ENCODE measurements around the gene ARHGEF7. TPM values are rescaled to one million over a fixed set of nuclear protein-coding genes. Genes with fewer than 3 reads are reported as not detected.

ARHGEF7 gene
- total RNA-seq, 1 donor from 2014 or later = 227 TPM

GRCh38 chr13:111342721-111343120 lies 227.6 kb downstream of the ARHGEF7 start:
- TF ChIP-seq CTCF (IDR thresholded peaks at IDR 0.05; ENCODE audit: partially characterized antibody, unreplicated experiment) = no peak
- peaks cover 2% of the 10 kb centered on the region for H3K9me3 Mint-ChIP-seq (ENCODE audit: unreplicated experiment)
- H3K27ac Mint-ChIP-seq (ENCODE audit: unreplicated experiment) = no peak overlapping the region
- no peak for DNase-seq
- H3K27me3 Mint-ChIP-seq (ENCODE audit: unreplicated experiment) = peaks cover 1% of the 10 kb centered on the region
- H3K4me3 Mint-ChIP-seq (ENCODE audit: unreplicated experiment) = no peak overlapping the region
- peaks cover 5% of the 10 kb centered on the region for H3K36me3 Mint-ChIP-seq (ENCODE audit: unreplicated experiment)
- peaks cover 2% of the 10 kb centered on the region for H3K4me1 Mint-ChIP-seq (ENCODE audit: low read depth, unreplicated experiment)

- no peak for DNase-seq
- H3K4me1 Mint-ChIP-seq (ENCODE audit: low read depth, unreplicated experiment) = peaks cover 2% of the 10 kb centered on the region
- no peak overlapping the region for H3K4me3 Mint-ChIP-seq (ENCODE audit: unreplicated experiment)
- TF ChIP-seq CTCF (IDR thresholded peaks at IDR 0.05; ENCODE audit: partially characterized antibody, unreplicated experiment) = no peak
- H3K27ac Mint-ChIP-seq (ENCODE audit: unreplicated experiment) = no peak overlapping the region
- H3K9me3 Mint-ChIP-seq (ENCODE audit: unreplicated experiment) = peaks cover 2% of the 10 kb centered on the region
- H3K27me3 Mint-ChIP-seq (ENCODE audit: unreplicated experiment) = peaks cover 1% of the 10 kb centered on the region
- H3K36me3 Mint-ChIP-seq (ENCODE audit: unreplicated experiment) = peaks cover 5% of the 10 kb centered on the region
These were observed 228.2 kb downstream of the ARHGEF7 start for GRCh38 chr13:111343186-111343805.

GRCh38 chr13:111344471-111345191 lies 229.5 kb downstream of the ARHGEF7 start:
- H3K27ac Mint-ChIP-seq (ENCODE audit: unreplicated experiment) = peak overlapping the region; percentile 43
- peaks cover 2% of the 10 kb centered on the region for H3K4me1 Mint-ChIP-seq (ENCODE audit: low read depth, unreplicated experiment)
- H3K27me3 Mint-ChIP-seq (ENCODE audit: unreplicated experiment) = peaks cover 1% of the 10 kb centered on the region
- peak overlapping the region; percentile 18 for H3K4me3 Mint-ChIP-seq (ENCODE audit: unreplicated experiment)
- DNase-seq = peak; percentile 70
- peaks cover 2% of the 10 kb centered on the region for H3K9me3 Mint-ChIP-seq (ENCODE audit: unreplicated experiment)
- H3K36me3 Mint-ChIP-seq (ENCODE audit: unreplicated experiment) = no peaks in the 10 kb centered on the region
- peak; percentile 67 for TF ChIP-seq CTCF (IDR thresholded peaks at IDR 0.05; ENCODE audit: partially characterized antibody, unreplicated experiment)

- Mint-ChIP-seq H3K4me3 (ENCODE audit: unreplicated experiment) (no peak overlapping the region), H3K36me3 (ENCODE audit: unreplicated experiment) (no peaks in the 10 kb centered on the region), H3K27me3 (ENCODE audit: unreplicated experiment) (peaks cover 1% of the 10 kb centered on the region), H3K27ac (ENCODE audit: unreplicated experiment) (no peak overlapping the region), H3K9me3 (ENCODE audit: unreplicated experiment) (peaks cover 2% of the 10 kb centered on the region), H3K4me1 (ENCODE audit: low read depth, unreplicated experiment) (peaks cover 2% of the 10 kb centered on the region)
- TF ChIP-seq CTCF (IDR thresholded peaks at IDR 0.05; ENCODE audit: partially characterized antibody, unreplicated experiment) = no peak
- DNase-seq = no peak
These were observed 230.6 kb downstream of the ARHGEF7 start for GRCh38 chr13:111345682-111346081.

GRCh38 chr13:111346101-111346680 lies 231.1 kb downstream of the ARHGEF7 start:
- Mint-ChIP-seq H3K4me1 (ENCODE audit: low read depth, unreplicated experiment) (peaks cover 2% of the 10 kb centered on the region), H3K27me3 (ENCODE audit: unreplicated experiment) (peaks cover 1% of the 10 kb centered on the region)

More at GRCh38 chr13:111346101-111346680, 231.1 kb downstream of the ARHGEF7 start:
- Mint-ChIP-seq H3K9me3 (ENCODE audit: unreplicated experiment) (peaks cover 2% of the 10 kb centered on the region), H3K4me3 (ENCODE audit: unreplicated experiment) (no peak overlapping the region), H3K27ac (ENCODE audit: unreplicated experiment) (no peak overlapping the region), H3K36me3 (ENCODE audit: unreplicated experiment) (no peaks in the 10 kb centered on the region)
- no peak for TF ChIP-seq CTCF (IDR thresholded peaks at IDR 0.05; ENCODE audit: partially characterized antibody, unreplicated experiment)
- no peak for DNase-seq
